SK-N-SH treated with all-trans-retinoic acid at 6 μM for 48 hours (cell line): Measurements from ENCODE around the gene GLIS1.

Source experiments
- ATAC-seq: fragments of 200-7000 bp; cut with Tn5 transposase; 3 replicates; pipeline ENCODE4 v1.9.1; 2020; ENCODE audit warnings: mild to moderate bottlenecking, moderate library complexity
- BACH2 ChIP-seq: fragments of 250-450 bp; sonication (Bioruptor Pico); IDR thresholded peaks from 2 replicates; pipeline ENCODE4 v1.9.0; 2021; ENCODE audit warnings: mild to moderate bottlenecking, borderline replicate concordance
- CREB5 ChIP-seq: fragments of 250-450 bp; sonication (Bioruptor Pico); IDR thresholded peaks from 2 replicates; pipeline ENCODE4 v1.5.1; 2020; ENCODE audit warnings: low read depth, mild to moderate bottlenecking, moderate library complexity
- CSRNP3 ChIP-seq: fragments of 250-450 bp; sonication (Bioruptor Pico); IDR thresholded peaks from 2 replicates; pipeline ENCODE4 v1.5.1; 2021; ENCODE audit warnings: mild to moderate bottlenecking, moderate library complexity
- ESRRG ChIP-seq: fragments of 250-450 bp; sonication (Bioruptor Pico); IDR thresholded peaks from 2 replicates; pipeline ENCODE4 v1.6.1; 2021; ENCODE audit warnings: mild to moderate bottlenecking
- GLIS3 ChIP-seq: fragments of 250-450 bp; sonication (Bioruptor Pico); IDR thresholded peaks from 2 replicates; pipeline ENCODE4 v1.5.0; 2020; ENCODE audit warnings: mild to moderate bottlenecking, moderate library complexity
- ISL1 ChIP-seq: fragments of 250-450 bp; sonication (Bioruptor Pico); IDR thresholded peaks from 2 replicates; pipeline ENCODE4 v2.1.2; 2022; ENCODE audit warnings: mild to moderate bottlenecking, moderate library complexity
- OSR1 ChIP-seq: fragments of 250-450 bp; sonication (Bioruptor Pico); IDR thresholded peaks from 2 replicates; pipeline ENCODE4 v1.8.0; 2022; ENCODE audit warnings: moderate library complexity, mild to moderate bottlenecking, inconsistent platforms
- PATZ1 ChIP-seq: fragments of 250-450 bp; sonication (Bioruptor Pico); IDR thresholded peaks from 2 replicates; pipeline ENCODE4 v1.8.0; 2020; ENCODE audit warnings: mild to moderate bottlenecking, moderate library complexity, borderline replicate concordance
- POU6F1 ChIP-seq: fragments of 250-450 bp; sonication (Bioruptor Pico); IDR thresholded peaks from 2 replicates; pipeline ENCODE4 v1.8.0; 2021; ENCODE audit warnings: low read depth, mild to moderate bottlenecking, moderate library complexity, borderline replicate concordance
- PPARA ChIP-seq: fragments of 250-450 bp; sonication (Bioruptor Pico); IDR thresholded peaks from 2 replicates; pipeline ENCODE4 v1.5.0; 2020; ENCODE audit warnings: mild to moderate bottlenecking, borderline replicate concordance
- RARB ChIP-seq: fragments of 250-450 bp; sonication (Bioruptor Pico); IDR thresholded peaks from 2 replicates; pipeline ENCODE4 v1.8.0; 2021; ENCODE audit warnings: mild to moderate bottlenecking, moderate library complexity
- SNAI2 ChIP-seq: fragments of 250-450 bp; sonication (Bioruptor Pico); IDR thresholded peaks from 2 replicates; pipeline ENCODE4 v1.5.0; 2020; ENCODE audit warnings: mild to moderate bottlenecking, moderate library complexity
- TCF4 ChIP-seq: fragments of 250-450 bp; sonication (Bioruptor Pico); IDR thresholded peaks from 2 replicates; pipeline ENCODE4 v1.8.0; 2021; ENCODE audit warnings: mild to moderate bottlenecking, moderate library complexity, borderline replicate concordance
- TOX ChIP-seq: fragments of 250-450 bp; sonication (Bioruptor Pico); IDR thresholded peaks from 2 replicates; pipeline ENCODE4 v1.8.0; 2021; ENCODE audit warnings: mild to moderate bottlenecking, moderate library complexity, borderline replicate concordance
- TSHZ2 ChIP-seq: fragments of 250-450 bp; sonication (Bioruptor Pico); IDR thresholded peaks from 2 replicates; pipeline ENCODE4 v1.5.0; 2020; ENCODE audit warnings: mild to moderate bottlenecking, moderate library complexity
- ZC3H10 ChIP-seq: fragments of 250-450 bp; sonication (Bioruptor Pico); IDR thresholded peaks from 2 replicates; pipeline ENCODE4 v1.5.1; 2021; ENCODE audit warnings: mild to moderate bottlenecking, moderate library complexity
- ZFP3 ChIP-seq: fragments of 250-450 bp; sonication (Bioruptor Pico); IDR thresholded peaks from 2 replicates; pipeline ENCODE4 v1.5.0; 2020; ENCODE audit warnings: mild to moderate bottlenecking, moderate library complexity
- ZFP30 ChIP-seq: fragments of 450-650 bp; formaldehyde crosslinking; IDR thresholded peaks from 2 replicates; pipeline ENCODE4 v1.5.0; 2022; ENCODE audit warnings: mild to moderate bottlenecking, moderate library complexity
- ZNF565 ChIP-seq: fragments of 450-650 bp; formaldehyde crosslinking; conservative IDR thresholded peaks from 2 replicates; pipeline ENCODE4 v1.5.0; 2020; ENCODE audit warnings: low read depth, mild to moderate bottlenecking, moderate library complexity
- ZNF70 ChIP-seq: fragments of 450-650 bp; formaldehyde crosslinking; IDR thresholded peaks from 2 replicates; pipeline ENCODE4 v1.5.0; 2020; ENCODE audit warnings: mild to moderate bottlenecking, moderate library complexity
- ZNF8 ChIP-seq: fragments of 450-650 bp; formaldehyde crosslinking; IDR thresholded peaks from 2 replicates; pipeline ENCODE4 v1.5.0; 2020; ENCODE audit warnings: mild to moderate bottlenecking, moderate library complexity

Gene GLIS1

GRCh38 chr1:53614231-53615021 is 124.5 kb downstream of the GLIS1 start (continued):
- TF ChIP-seq POU6F1 (CRISPR knock-in tag): no peak
- TF ChIP-seq CSRNP3: no peak
- TF ChIP-seq ZNF565: no peak
- no peak for TF ChIP-seq ZNF8

GRCh38 chr1:53608676-53609075 is 130.3 kb downstream of the GLIS1 start:
- TF ChIP-seq BACH2: no peak
- no peak for TF ChIP-seq ZNF70
- no peak for TF ChIP-seq ESRRG (CRISPR knock-in tag)
- no peak for TF ChIP-seq POU6F1 (CRISPR knock-in tag)
- no peak for TF ChIP-seq CSRNP3
- no peak for TF ChIP-seq ISL1
- TF ChIP-seq PPARA (CRISPR knock-in tag): no peak
- no peak for TF ChIP-seq ZFP3 (CRISPR knock-in tag)
- no peak for TF ChIP-seq ZNF8
- TF ChIP-seq RARB (CRISPR knock-in tag): no peak
- no peak for TF ChIP-seq TOX
- TF ChIP-seq ZNF565: no peak
- TF ChIP-seq GLIS3 (CRISPR knock-in tag): no peak
- no peak for TF ChIP-seq OSR1 (CRISPR knock-in tag)
- ATAC-seq: no peak

- no peak for ATAC-seq
- no peak for TF ChIP-seq ZNF70
- no peak for TF ChIP-seq ZFP30
- TF ChIP-seq SNAI2 (CRISPR knock-in tag): no peak
- TF ChIP-seq ISL1: no peak
- TF ChIP-seq CREB5 (CRISPR knock-in tag): no peak
- no peak for TF ChIP-seq ZNF8
- no peak for TF ChIP-seq TSHZ2 (CRISPR knock-in tag)
- TF ChIP-seq, all 23 proteins: peak for 0
Measured at GRCh38 chr1:53608071-53608470, 130.9 kb downstream of the GLIS1 start.

GRCh38 chr1:53606651-53607051 is 132.3 kb downstream of the GLIS1 start:
- ATAC-seq: no peak
- no peak for TF ChIP-seq GLIS3 (CRISPR knock-in tag)
- TF ChIP-seq PATZ1: no peak
- no peak for TF ChIP-seq BACH2
- no peak for TF ChIP-seq ZFP30
- no peak for TF ChIP-seq POU6F1 (CRISPR knock-in tag)
- TF ChIP-seq RARB (CRISPR knock-in tag): no peak
- TF ChIP-seq TCF4 (CRISPR knock-in tag): no peak
- TF ChIP-seq ESRRG (CRISPR knock-in tag): no peak
- no peak for TF ChIP-seq ZC3H10 (CRISPR knock-in tag)
- no peak for TF ChIP-seq ZFP3 (CRISPR knock-in tag)
- no peak for TF ChIP-seq SNAI2 (CRISPR knock-in tag)
- TF ChIP-seq ISL1: no peak
- TF ChIP-seq ZNF565: no peak
